GM12878 (cell line): ENCODE results near the gene ARL4D. TPM values are rescaled to one million over a fixed set of nuclear protein-coding genes. Genes with fewer than 3 reads are reported as not detected.
A peak's percentile ranks its signal among the peaks of the same experiment; 100 is the strongest.

Experiments
- BACH1 ChIP-seq: fragments of 450-650 bp; IDR thresholded peaks from 2 replicates; pipeline ENCODE4 v1.6.1; 2017; ENCODE audit warnings: mild to moderate bottlenecking, borderline replicate concordance
- BRCA1 ChIP-seq: IDR thresholded peaks from 2 replicates; pipeline ENCODE4 v1.6.1; 2011; ENCODE audit warnings: low read depth, low read length, improper control_type of control experiment
- CBX3 ChIP-seq: fragments of 200-600 bp; sonication (generic); IDR thresholded peaks from 2 replicates; pipeline ENCODE4 v1.6.1; 2016; ENCODE audit warnings: low read depth, borderline replicate concordance
- CEBPZ ChIP-seq: fragments of 150-350 bp; IDR thresholded peaks from 2 replicates; pipeline ENCODE4 v1.6.1; 2016; ENCODE audit warnings: low read depth, low read length
- CREB1 ChIP-seq: IDR thresholded peaks from 2 replicates; pipeline ENCODE4 v1.6.1; 2012; ENCODE audit warnings: low read depth, mild to moderate bottlenecking, inconsistent platforms
- CREM ChIP-seq: IDR thresholded peaks from 2 replicates; pipeline ENCODE4 v1.6.1; 2014; ENCODE audit warnings: antibody characterized with exemption, low read depth
- HCFC1 ChIP-seq: fragments of 150-350 bp; IDR thresholded peaks from 2 replicates; pipeline ENCODE4 v1.6.1; 2014; ENCODE audit warnings: low read length
- KAT2A ChIP-seq: conservative IDR thresholded peaks from 2 replicates; pipeline ENCODE4 v1.6.1; 2011; ENCODE audit warnings: low read depth, low read length; ENCODE audit not compliant: control insufficient read depth
- KLF5 ChIP-seq: fragments of 450-650 bp; IDR thresholded peaks from 2 replicates; pipeline ENCODE4 v1.6.1; 2014; ENCODE audit warnings: mild to moderate bottlenecking; ENCODE audit not compliant: partially characterized antibody
- LARP7 ChIP-seq: fragments of 450-650 bp; IDR thresholded peaks from 2 replicates; pipeline ENCODE4 v1.6.1; 2017; ENCODE audit warnings: mild to moderate bottlenecking
- MXI1 ChIP-seq: fragments of 150-350 bp; IDR thresholded peaks from 2 replicates; pipeline ENCODE4 v1.6.1; 2011; ENCODE audit warnings: low read depth, mild to moderate bottlenecking, inconsistent platforms, low read length, improper control_type of control experiment
- NFYA ChIP-seq: IDR thresholded peaks from 2 replicates; pipeline ENCODE4 v1.6.1; 2011; ENCODE audit warnings: low read depth, mild to moderate bottlenecking, low read length, improper control_type of control experiment, borderline replicate concordance
- NFYB ChIP-seq: IDR thresholded peaks from 2 replicates; pipeline ENCODE4 v1.6.1; 2011; ENCODE audit warnings: low read depth, mild to moderate bottlenecking, low read length, improper control_type of control experiment, moderate library complexity; ENCODE audit not compliant: insufficient read depth
- RBBP5 ChIP-seq: fragments of 200-600 bp; sonication (generic); conservative IDR thresholded peaks from 2 replicates; pipeline ENCODE4 v1.6.1; 2016
- SIX5 ChIP-seq: IDR thresholded peaks from 2 replicates; pipeline ENCODE4 v1.6.1; 2011; ENCODE audit warnings: mild to moderate bottlenecking, low read depth, low read length, moderate library complexity; ENCODE audit not compliant: severe bottlenecking
- SMC3 ChIP-seq: IDR thresholded peaks from 2 replicates; pipeline ENCODE4 v1.6.1; 2011; ENCODE audit warnings: low read length, improper control_type of control experiment, borderline replicate concordance
- SREBF1 ChIP-seq: IDR thresholded peaks from 2 replicates; pipeline ENCODE4 v1.6.1; 2012; ENCODE audit warnings: mild to moderate bottlenecking, low read length
- SUPT20H ChIP-seq: IDR thresholded peaks from 2 replicates; pipeline ENCODE4 v1.6.1; 2011; ENCODE audit warnings: low read depth, mild to moderate bottlenecking, low read length, moderate library complexity, borderline replicate concordance; ENCODE audit not compliant: control insufficient read depth
- TBL1XR1 ChIP-seq: IDR thresholded peaks from 2 replicates; pipeline ENCODE4 v1.6.1; 2012; ENCODE audit warnings: low read depth, low read length, improper control_type of control experiment
- TCF12 ChIP-seq: IDR thresholded peaks from 2 replicates; pipeline ENCODE4 v1.6.1; 2011; ENCODE audit warnings: low read depth, mild to moderate bottlenecking, low read length
- ZNF687 ChIP-seq: fragments of 450-650 bp; IDR thresholded peaks from 2 replicates; pipeline ENCODE4 v1.6.1; 2017; ENCODE audit warnings: mild to moderate bottlenecking, moderate library complexity
- polyA plus RNA-seq, 11 experiments: library from polyadenylated mRNA; depleted of rRNA in 4 of 11; unstranded in 6 of 11; stranded (reverse) in 5 of 11; fragments of >200 nt; fragmentation: Nextera tagmentation in 4 of 11; fragmentation: Illumina TruSeq in 1 of 11; extraction: Ambion mirVana in 4 of 11; extraction: Trizol in 1 of 11; gene quantifications; 1 replicate in 1 of 11; 2 replicates in 10 of 11; pipeline versions ENCODE4 v1.2.1 to v1.2.3, GENCODE V29; 2011 to 2016; ENCODE audit warnings: inconsistent platforms in 2 of 11, missing spikeins in 2 of 11, low read depth in 1 of 11
- total RNA-seq, 4 experiments: library from RNA; depleted of rRNA in 3 of 4; stranded (reverse); fragments of >200 nt in 3 of 4; fragmentation: Illumina TruSeq in 1 of 4; extraction: Trizol in 1 of 4; gene quantifications; 2 replicates each; pipeline versions ENCODE4 v1.2.1 to v1.2.3, GENCODE V29; 2013 to 2021

Gene ARL4D
- total and polyA plus RNA-seq, 10 of the 15 experiments (the other 5 are each of a cell fraction or from before 2014, with no cell fraction given) = 0.10 to 1.5 (median 0.75) TPM

- TF ChIP-seq TBL1XR1 (no peak), NFYB (no peak), CREB1 (0 out of 2 replicates have a peak, but pooled peaks have one; percentile 4), RBBP5 (no peak), KAT2A (no peak), CREM (0 out of 2 replicates have a peak, but pooled peaks have one; percentile 19), SIX5 (no peak), SREBF1 (no peak), NFYA (no peak), HCFC1 (no peak), MXI1 (no peak), CBX3 (no peak), TCF12 (peak; percentile 55; the same call in 1 of the 2 replicates), BACH1 (0 out of 2 replicates have a peak, but pooled peaks have one; percentile 55), CEBPZ (no peak), BRCA1 (no peak), KLF5 (no peak), SUPT20H (no peak), ZNF687 (no peak), SMC3 (no peak), LARP7 (no peak)
These were observed 26.4 kb upstream of the ARL4D start (continued) for GRCh38 chr17:43372273-43372911.
